Cardiac fibroblast (primary cell): ENCODE results near the gene LINS1.

Source experiments
- DNase-seq, 2 donors: peaks; one replicate each; pipeline versions ENCODE4 v3.0.0 to v3.0.0-alpha.2; 2010; ENCODE audit warnings: low read depth in 2 of 2
- H3K4me3 ChIP-seq, 2 donors: replicated peaks in 1 of 2; 1 replicate in 1 of 2; 2 replicates in 1 of 2; pipeline ENCODE4 v1.5.1; 2011; ENCODE audit warnings: low read depth in 2 of 2, low read length in 2 of 2, mild to moderate bottlenecking in 2 of 2, moderate library complexity in 1 of 2
- TF ChIP-seq, protein P1 (sequence below): IDR thresholded peaks from one replicate; pipeline ENCODE4 v1.5.1; 2011; ENCODE audit warnings: low read depth, mild to moderate bottlenecking, low read length, inconsistent platforms

The LINS1 gene

DNA sequence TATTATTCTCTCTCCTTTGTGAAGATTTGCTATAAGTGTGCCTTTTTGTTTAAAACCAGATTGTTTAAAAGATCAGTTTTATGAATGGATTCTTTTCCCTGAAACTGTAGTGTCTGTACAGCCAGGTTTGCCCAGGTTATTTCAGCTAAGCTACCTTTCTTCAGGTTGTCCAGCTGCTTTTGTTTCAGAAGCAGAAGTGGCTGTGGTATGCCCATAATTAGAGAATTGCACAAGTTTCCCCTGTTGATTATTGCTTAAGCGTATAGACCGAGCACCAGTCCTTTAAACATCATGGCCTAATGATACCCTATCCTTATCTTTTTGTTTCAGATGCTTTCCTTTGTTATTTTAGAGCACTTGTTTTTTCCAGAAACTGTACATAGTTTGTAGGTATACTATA lies 10.6 kb upstream of the LINS1 start:
- no peak overlapping the region for H3K4me3 ChIP-seq
- no peak for DNase-seq
- TF ChIP-seq, protein P1, sequence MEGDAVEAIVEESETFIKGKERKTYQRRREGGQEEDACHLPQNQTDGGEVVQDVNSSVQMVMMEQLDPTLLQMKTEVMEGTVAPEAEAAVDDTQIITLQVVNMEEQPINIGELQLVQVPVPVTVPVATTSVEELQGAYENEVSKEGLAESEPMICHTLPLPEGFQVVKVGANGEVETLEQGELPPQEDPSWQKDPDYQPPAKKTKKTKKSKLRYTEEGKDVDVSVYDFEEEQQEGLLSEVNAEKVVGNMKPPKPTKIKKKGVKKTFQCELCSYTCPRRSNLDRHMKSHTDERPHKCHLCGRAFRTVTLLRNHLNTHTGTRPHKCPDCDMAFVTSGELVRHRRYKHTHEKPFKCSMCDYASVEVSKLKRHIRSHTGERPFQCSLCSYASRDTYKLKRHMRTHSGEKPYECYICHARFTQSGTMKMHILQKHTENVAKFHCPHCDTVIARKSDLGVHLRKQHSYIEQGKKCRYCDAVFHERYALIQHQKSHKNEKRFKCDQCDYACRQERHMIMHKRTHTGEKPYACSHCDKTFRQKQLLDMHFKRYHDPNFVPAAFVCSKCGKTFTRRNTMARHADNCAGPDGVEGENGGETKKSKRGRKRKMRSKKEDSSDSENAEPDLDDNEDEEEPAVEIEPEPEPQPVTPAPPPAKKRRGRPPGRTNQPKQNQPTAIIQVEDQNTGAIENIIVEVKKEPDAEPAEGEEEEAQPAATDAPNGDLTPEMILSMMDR = no peak

DNA sequence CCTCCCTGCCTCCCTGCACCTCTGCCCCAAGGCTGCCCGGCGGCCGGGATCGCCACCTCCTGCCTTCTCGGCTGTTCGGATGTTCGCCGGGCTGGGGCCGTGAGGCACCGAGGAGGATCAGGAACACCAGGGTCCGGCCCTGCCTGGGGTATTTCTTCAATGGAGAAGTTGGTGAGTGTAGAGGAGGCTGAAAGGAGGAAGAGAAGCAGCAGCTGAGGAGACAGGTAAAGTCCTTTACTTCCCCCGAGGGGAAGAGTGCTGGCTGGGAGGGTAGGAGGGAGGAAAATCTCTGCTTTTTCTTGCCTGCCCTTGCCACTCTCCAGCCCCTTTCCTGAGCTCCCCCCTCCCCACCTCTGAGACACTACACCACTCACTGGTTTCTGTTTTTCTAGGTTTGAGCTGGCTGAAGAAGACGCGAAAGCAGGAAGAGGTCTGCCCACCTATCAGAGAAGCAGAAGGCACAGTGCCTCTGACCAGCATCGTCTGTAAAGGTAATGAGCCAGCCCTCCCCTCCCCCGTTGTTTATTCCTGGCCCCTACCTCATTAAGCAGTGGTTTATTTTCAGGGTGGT lies 924 bp upstream of the LINS1 start:
- peak overlapping the region; percentile 88 to 96 for H3K4me3 ChIP-seq
- DNase-seq = peak; percentile 18 to 26
- TF ChIP-seq, protein P1 = no peak

DNA sequence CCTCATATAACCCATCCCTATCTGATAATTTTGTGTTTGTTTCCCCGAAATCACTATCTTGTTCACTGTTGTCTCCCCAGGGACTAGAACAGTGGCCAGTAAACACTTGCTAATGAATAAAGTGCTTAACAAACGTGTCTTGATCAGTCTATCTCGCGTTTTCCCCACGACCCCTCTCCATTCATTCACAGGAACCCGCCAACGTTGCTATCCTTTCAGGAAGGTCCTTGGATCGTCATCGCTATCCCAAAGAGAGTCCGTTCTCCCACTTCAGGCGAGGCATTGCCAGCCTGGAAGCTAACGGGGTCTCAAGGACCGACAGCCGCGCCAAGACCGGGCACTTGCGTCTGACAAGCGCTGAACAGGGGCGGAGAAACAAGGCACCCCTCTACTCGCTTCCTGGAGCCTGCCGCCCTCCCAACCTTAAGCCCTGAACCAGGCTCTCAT lies 344 bp downstream of the LINS1 start:
- no peak for DNase-seq
- peak overlapping the region; percentile 90 to 93 for H3K4me3 ChIP-seq
- TF ChIP-seq, protein P1 = no peak

DNA sequence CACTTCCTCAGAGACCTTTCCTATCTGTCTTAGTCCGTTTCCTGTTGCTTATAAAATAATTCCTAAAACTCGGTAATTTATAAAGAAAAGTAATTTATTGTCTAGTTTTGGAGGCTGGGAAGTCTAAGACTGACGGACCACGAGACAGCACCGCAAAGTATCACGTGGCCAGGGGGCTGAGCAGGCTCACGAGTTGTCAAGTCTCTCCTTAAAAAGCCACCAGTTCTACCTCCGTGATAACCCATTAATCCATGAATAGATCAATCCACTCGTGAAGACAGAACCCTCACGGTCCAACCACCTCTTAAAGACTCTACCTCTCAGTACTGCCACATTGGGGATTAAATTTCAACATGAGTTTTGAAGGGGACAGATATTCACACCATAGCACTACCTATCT lies 821 bp downstream of the LINS1 start:
- peak; percentile 13 to 31 for DNase-seq
- peak overlapping the region; percentile 90 to 93 for H3K4me3 ChIP-seq
- TF ChIP-seq, protein P1 = no peak

DNA sequence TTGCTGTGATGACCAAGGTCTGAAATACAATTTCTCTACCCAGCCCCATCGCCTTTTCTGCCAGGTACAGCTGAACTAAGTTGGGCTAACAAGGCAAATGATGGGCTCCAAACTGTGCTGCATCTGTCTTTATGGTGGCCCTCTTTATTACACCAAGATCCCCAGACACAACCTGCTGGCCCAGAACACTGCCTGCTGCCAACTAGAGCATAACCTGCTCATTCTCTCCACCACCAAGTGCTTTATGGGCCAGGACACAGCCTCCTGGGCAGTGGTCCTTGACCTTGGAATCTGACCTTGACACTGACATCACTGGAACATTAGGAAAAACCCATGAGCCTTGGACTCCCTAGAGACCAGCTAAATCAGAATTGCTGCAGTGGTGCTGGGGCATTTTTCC lies 3.3 kb downstream of the LINS1 start:
- no peak for DNase-seq
- TF ChIP-seq, protein P1 = no peak
- no peak overlapping the region for H3K4me3 ChIP-seq

DNA sequence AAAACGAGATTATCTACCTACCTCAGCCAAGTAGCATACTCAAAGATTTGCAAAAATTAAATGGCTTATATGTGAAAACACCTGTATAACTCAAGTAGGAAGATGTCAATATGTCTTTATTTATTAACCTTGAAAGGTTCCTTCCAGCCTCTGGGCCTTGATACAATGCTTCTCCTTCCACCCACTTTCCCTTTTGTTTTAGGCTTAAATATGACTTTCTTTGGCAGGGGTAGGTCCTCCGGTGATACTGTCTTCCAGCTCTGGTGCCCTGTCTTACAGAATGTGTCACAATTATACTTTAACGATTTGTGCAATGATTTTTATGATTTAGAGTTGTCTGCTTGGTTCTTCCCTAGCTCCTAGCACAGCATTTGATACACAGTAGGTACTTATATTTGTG lies 4.1 kb downstream of the LINS1 start:
- H3K4me3 ChIP-seq = no peak overlapping the region
- DNase-seq = no peak
- TF ChIP-seq, protein P1 = no peak

DNA sequence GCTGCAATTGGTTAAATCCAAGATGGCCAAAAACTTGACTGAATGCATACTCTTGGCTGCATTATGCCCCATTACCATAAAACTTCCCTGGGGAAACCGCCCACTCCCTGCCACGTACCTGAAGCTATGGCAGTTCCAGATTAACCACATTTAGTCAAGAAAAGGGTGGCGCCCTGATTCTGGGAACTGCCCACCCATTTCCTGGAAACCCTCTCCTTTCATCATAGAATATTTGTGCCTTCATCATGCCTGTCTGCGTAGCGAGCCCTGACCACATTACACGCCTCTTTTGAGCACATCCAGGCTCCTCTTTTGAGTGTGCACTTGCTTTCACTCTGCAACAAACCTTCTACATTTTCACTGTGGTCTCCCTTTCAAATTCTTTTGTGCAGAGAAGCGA lies 5.2 kb downstream of the LINS1 start:
- TF ChIP-seq, protein P1 = no peak
- H3K4me3 ChIP-seq = no peak overlapping the region
- DNase-seq = peak; percentile 38 to 48
